COLO829 (cell line): Measurements from ENCODE around the gene RBPJ.
"Not testable (repeated sequence)": the region's sequence is repeated elsewhere in the genome, so short reads cannot be mapped to it uniquely, and the experiment has no call there.

Experiments
- DNase-seq: peaks from one replicate; pipeline ENCODE4 v3.0.0; 2012; ENCODE audit warnings: low spot score

The RBPJ gene

GRCh38 chr4:26342328-26343037 is 21.7 kb downstream of the RBPJ start:
- peak; percentile 55 for DNase-seq

GRCh38 chr4:26343038-26343398 is 22.2 kb downstream of the RBPJ start:
- DNase-seq = peak; percentile 37

GRCh38 chr4:26344901-26345564 is 24.2 kb downstream of the RBPJ start:
- DNase-seq = no peak

- no peak for DNase-seq
Measured at GRCh38 chr4:26345565-26345938, 24.7 kb downstream of the RBPJ start.

- no peak for DNase-seq
Measured at GRCh38 chr4:26346203-26346620, 25.4 kb downstream of the RBPJ start.

- no peak for DNase-seq
Measured at GRCh38 chr4:26349496-26349895, 28.7 kb downstream of the RBPJ start.

- no peak for DNase-seq
Measured at GRCh38 chr4:26351685-26352084, 30.9 kb downstream of the RBPJ start.

GRCh38 chr4:26354491-26354890 is 33.7 kb downstream of the RBPJ start:
- DNase-seq = no peak

GRCh38 chr4:26355392-26356052 is 34.7 kb downstream of the RBPJ start:
- no peak for DNase-seq

GRCh38 chr4:26356081-26356501 is 35.3 kb downstream of the RBPJ start:
- no peak for DNase-seq

- DNase-seq = not testable (repeated sequence)
Measured at GRCh38 chr4:26359521-26359920, 38.7 kb downstream of the RBPJ start.

GRCh38 chr4:26360273-26360672 is 39.5 kb downstream of the RBPJ start:
- no peak for DNase-seq

- no peak for DNase-seq
Measured at GRCh38 chr4:26360864-26361263, 40.0 kb downstream of the RBPJ start.

GRCh38 chr4:26361297-26361696 is 40.5 kb downstream of the RBPJ start:
- no peak for DNase-seq

GRCh38 chr4:26362745-26363439 is 42.1 kb downstream of the RBPJ start:
- DNase-seq = no peak

GRCh38 chr4:26365537-26366150 is 44.8 kb downstream of the RBPJ start:
- DNase-seq = no peak

GRCh38 chr4:26367811-26368210 is 47.0 kb downstream of the RBPJ start:
- DNase-seq = no peak

GRCh38 chr4:26368685-26369084 is 47.9 kb downstream of the RBPJ start:
- DNase-seq = peak; percentile 63

- DNase-seq = no peak
Measured at GRCh38 chr4:26369132-26369531, 48.3 kb downstream of the RBPJ start.

- no peak for DNase-seq
Measured at GRCh38 chr4:26369581-26369980, 48.8 kb downstream of the RBPJ start.

- DNase-seq = no peak
Measured at GRCh38 chr4:26372076-26372475, 51.3 kb downstream of the RBPJ start.

- no peak for DNase-seq
Measured at GRCh38 chr4:26372525-26373172, 51.8 kb downstream of the RBPJ start.
